ENCODE data around the gene MAP3K5. TPM values are rescaled to one million over a fixed set of nuclear protein-coding genes. Genes with fewer than 3 reads are reported as not detected.

MAP3K5 gene
- polyA plus RNA-seq, 3 donors = 9.6 to 12.0 (median 11.1) TPM

GRCh38 chr6:136812174-136812573, 19.9 kb upstream of the MAP3K5 start:
- no peaks in the 10 kb centered on the region for H3K27me3 ChIP-seq (ENCODE audit: control insufficient read depth in 2 of 2, insufficient read depth in 2 of 2, low read length in 2 of 2)
- H2AFZ ChIP-seq (ENCODE audit: insufficient read depth, low read depth, low read length, poor library complexity, severe bottlenecking) = no peak overlapping the region
- H3K36me3 Mint-ChIP-seq = no peaks in the 10 kb centered on the region
- H3K27ac ChIP-seq (ENCODE audit: low read depth in 1 of 2, low read length in 2 of 2) = no peak overlapping the region
- H3K79me2 ChIP-seq (ENCODE audit: insufficient read depth, low read length) = no peaks in the 10 kb centered on the region
- no peaks in the 10 kb centered on the region for H4K20me1 ChIP-seq (ENCODE audit: insufficient read depth, low read length)
- no peak overlapping the region for H3K27ac Mint-ChIP-seq
- H3K9ac ChIP-seq (ENCODE audit: insufficient read depth, low read length, poor library complexity, severe bottlenecking) = no peak overlapping the region
- TF ChIP-seq, protein P1, sequence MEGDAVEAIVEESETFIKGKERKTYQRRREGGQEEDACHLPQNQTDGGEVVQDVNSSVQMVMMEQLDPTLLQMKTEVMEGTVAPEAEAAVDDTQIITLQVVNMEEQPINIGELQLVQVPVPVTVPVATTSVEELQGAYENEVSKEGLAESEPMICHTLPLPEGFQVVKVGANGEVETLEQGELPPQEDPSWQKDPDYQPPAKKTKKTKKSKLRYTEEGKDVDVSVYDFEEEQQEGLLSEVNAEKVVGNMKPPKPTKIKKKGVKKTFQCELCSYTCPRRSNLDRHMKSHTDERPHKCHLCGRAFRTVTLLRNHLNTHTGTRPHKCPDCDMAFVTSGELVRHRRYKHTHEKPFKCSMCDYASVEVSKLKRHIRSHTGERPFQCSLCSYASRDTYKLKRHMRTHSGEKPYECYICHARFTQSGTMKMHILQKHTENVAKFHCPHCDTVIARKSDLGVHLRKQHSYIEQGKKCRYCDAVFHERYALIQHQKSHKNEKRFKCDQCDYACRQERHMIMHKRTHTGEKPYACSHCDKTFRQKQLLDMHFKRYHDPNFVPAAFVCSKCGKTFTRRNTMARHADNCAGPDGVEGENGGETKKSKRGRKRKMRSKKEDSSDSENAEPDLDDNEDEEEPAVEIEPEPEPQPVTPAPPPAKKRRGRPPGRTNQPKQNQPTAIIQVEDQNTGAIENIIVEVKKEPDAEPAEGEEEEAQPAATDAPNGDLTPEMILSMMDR (IDR thresholded peaks at IDR 0.05) = no peak
- 100% methylated on average over 1 of the region's 2 CpGs for WGBS (ENCODE audit: insufficient coverage)
- no peak for DNase-seq
- no peaks in the 10 kb centered on the region for H3K4me1 Mint-ChIP-seq
- H3K4me3 Mint-ChIP-seq = no peak overlapping the region
- peaks cover 0 to 2% (median 0%) of the 10 kb centered on the region in 7 donors for H3K9me3 Mint-ChIP-seq
- no peaks in the 10 kb centered on the region for H3K9me3 ChIP-seq (replicated peaks in 1 of 2; ENCODE audit: control insufficient read depth in 1 of 2, insufficient read depth in 1 of 2, low read length in 2 of 2)
- H3K4me2 ChIP-seq (replicated peaks; ENCODE audit: extremely low read depth, low read length, poor library complexity, severe bottlenecking) = no peak overlapping the region
- no peaks in the 10 kb centered on the region for H3K36me3 ChIP-seq (replicated peaks in 1 of 2; ENCODE audit: control insufficient read depth in 1 of 2, insufficient read depth in 2 of 2, low read length in 2 of 2)
- no peak overlapping the region for H3K4me3 ChIP-seq (replicated peaks in 1 of 3; ENCODE audit: low read depth in 2 of 3, low read length in 3 of 3)
- H3K4me1 ChIP-seq (ENCODE audit: control insufficient read depth in 1 of 2, insufficient read depth in 2 of 2, low read length in 2 of 2) = no peaks in the 10 kb centered on the region
- peaks cover 0 to 1% (median 0%) of the 10 kb centered on the region in 3 donors for H3K27me3 Mint-ChIP-seq (ENCODE audit: low read depth in 3 of 3)
- intact Hi-C loops (cut with micrococcal nuclease) = no loop called here

DNA sequence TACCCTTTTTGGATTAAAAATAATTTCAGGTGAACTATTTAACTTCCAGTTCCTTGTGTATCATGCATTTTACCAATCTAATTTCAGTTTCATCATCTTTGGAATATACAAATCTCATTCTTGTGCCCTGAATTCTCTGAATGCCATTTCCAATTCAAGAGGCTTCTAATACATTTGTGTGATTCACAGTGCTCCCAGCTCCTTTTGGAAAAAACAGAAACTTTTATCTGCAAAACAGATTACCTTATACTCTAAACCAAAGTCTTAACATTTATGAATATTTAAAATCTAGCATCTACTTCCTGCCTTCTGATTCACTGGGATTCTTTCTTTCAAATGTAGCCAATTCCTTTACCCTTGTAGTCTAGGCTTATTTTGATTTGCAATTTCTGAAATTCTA, 19.0 kb upstream of the MAP3K5 start:
- Histone ChIP-seq H3K4me3 (replicated peaks in 1 of 3; ENCODE audit: low read depth in 2 of 3, low read length in 3 of 3) (no peak overlapping the region), H3K9me3 (replicated peaks in 1 of 2; ENCODE audit: control insufficient read depth in 1 of 2, insufficient read depth in 1 of 2, low read length in 2 of 2) (no peaks in the 10 kb centered on the region), H3K27me3 (ENCODE audit: control insufficient read depth in 2 of 2, insufficient read depth in 2 of 2, low read length in 2 of 2) (no peaks in the 10 kb centered on the region), H3K9ac (ENCODE audit: insufficient read depth, low read length, poor library complexity, severe bottlenecking) (no peak overlapping the region), H3K4me1 (ENCODE audit: control insufficient read depth in 1 of 2, insufficient read depth in 2 of 2, low read length in 2 of 2) (no peaks in the 10 kb centered on the region), H3K79me2 (ENCODE audit: insufficient read depth, low read length) (no peaks in the 10 kb centered on the region), H2AFZ (ENCODE audit: insufficient read depth, low read depth, low read length, poor library complexity, severe bottlenecking) (no peak overlapping the region), H3K36me3 (replicated peaks in 1 of 2; ENCODE audit: control insufficient read depth in 1 of 2, insufficient read depth in 2 of 2, low read length in 2 of 2) (no peaks in the 10 kb centered on the region), H3K27ac (ENCODE audit: low read depth in 1 of 2, low read length in 2 of 2) (no peak overlapping the region), H3K4me2 (replicated peaks; ENCODE audit: extremely low read depth, low read length, poor library complexity, severe bottlenecking) (no peak overlapping the region), H4K20me1 (ENCODE audit: insufficient read depth, low read length) (no peaks in the 10 kb centered on the region)
- Mint-ChIP-seq H3K36me3 (no peaks in the 10 kb centered on the region), H3K9me3 (peaks cover 0 to 2% (median 0%) of the 10 kb centered on the region in 7 donors), H3K4me3 (no peak overlapping the region), H3K4me1 (no peaks in the 10 kb centered on the region), H3K27ac (no peak overlapping the region), H3K27me3 (ENCODE audit: low read depth in 3 of 3) (peaks cover 0 to 2% (median 0%) of the 10 kb centered on the region in 3 donors)
- TF ChIP-seq, protein P1 (IDR thresholded peaks at IDR 0.05) = no peak
- intact Hi-C loops (cut with micrococcal nuclease) = no loop called here
- no peak for DNase-seq

All from CD14-positive monocyte (primary cell).